Uterus (tissue), 2 donors: ENCODE data around the gene TRIM43B.

Experiments used
- POLR2A ChIP-seq, 2 donors: fragments of 450-650 bp; IDR thresholded peaks; one replicate each; pipeline ENCODE4 v1.6.1; 2016; ENCODE audit warnings: antibody characterized with exemption in 2 of 2, mild to moderate bottlenecking in 1 of 2, moderate library complexity in 1 of 2
- TF ChIP-seq, protein P1 (sequence below), 4 experiments: fragments of 200-600 bp in 2 of 4; fragments of 450-650 bp in 2 of 4; sonication (generic) in 2 of 4; IDR thresholded peaks; one replicate each; pipeline ENCODE4 v1.5.1; 2016 to 2019; ENCODE audit warnings: antibody characterized with exemption in 4 of 4, mild to moderate bottlenecking in 2 of 4, moderate library complexity in 1 of 4

DNA sequence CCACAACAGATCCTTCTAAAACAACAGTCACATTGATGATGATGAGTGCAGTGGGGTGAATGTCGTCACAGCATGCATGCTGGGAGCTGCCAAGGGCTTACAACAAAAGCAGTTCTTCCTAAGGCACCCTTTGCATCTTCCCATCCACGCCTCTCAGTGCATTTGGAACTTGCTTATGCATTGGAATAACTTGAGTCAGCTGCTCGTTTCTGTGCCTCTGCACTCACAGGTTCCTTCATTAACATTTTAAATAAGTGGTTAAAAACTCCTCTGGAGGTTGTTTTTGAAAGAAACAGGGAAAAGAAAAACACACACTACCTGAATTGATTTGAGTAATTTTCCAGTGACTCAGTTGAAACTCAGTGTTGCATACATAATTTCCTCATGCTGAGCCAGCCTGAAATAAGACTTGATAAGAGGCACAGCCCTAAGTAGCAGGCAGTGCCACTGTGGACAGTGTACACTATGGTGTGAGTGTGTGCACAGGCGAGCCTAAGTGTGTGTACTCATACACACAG is 46.8 kb upstream of the TRIM43B start:
- TF ChIP-seq, protein P1, sequence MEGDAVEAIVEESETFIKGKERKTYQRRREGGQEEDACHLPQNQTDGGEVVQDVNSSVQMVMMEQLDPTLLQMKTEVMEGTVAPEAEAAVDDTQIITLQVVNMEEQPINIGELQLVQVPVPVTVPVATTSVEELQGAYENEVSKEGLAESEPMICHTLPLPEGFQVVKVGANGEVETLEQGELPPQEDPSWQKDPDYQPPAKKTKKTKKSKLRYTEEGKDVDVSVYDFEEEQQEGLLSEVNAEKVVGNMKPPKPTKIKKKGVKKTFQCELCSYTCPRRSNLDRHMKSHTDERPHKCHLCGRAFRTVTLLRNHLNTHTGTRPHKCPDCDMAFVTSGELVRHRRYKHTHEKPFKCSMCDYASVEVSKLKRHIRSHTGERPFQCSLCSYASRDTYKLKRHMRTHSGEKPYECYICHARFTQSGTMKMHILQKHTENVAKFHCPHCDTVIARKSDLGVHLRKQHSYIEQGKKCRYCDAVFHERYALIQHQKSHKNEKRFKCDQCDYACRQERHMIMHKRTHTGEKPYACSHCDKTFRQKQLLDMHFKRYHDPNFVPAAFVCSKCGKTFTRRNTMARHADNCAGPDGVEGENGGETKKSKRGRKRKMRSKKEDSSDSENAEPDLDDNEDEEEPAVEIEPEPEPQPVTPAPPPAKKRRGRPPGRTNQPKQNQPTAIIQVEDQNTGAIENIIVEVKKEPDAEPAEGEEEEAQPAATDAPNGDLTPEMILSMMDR (IDR thresholded peaks at IDR 0.05) = no peak
- TF ChIP-seq POLR2A (IDR thresholded peaks at IDR 0.05) = no peak
